ENCODE results near the gene TMEM222.
"Not testable (repeated sequence)": the region's sequence is repeated elsewhere in the genome, so short reads cannot be mapped to it uniquely, and the experiment has no call there.

The TMEM222 gene

DNA sequence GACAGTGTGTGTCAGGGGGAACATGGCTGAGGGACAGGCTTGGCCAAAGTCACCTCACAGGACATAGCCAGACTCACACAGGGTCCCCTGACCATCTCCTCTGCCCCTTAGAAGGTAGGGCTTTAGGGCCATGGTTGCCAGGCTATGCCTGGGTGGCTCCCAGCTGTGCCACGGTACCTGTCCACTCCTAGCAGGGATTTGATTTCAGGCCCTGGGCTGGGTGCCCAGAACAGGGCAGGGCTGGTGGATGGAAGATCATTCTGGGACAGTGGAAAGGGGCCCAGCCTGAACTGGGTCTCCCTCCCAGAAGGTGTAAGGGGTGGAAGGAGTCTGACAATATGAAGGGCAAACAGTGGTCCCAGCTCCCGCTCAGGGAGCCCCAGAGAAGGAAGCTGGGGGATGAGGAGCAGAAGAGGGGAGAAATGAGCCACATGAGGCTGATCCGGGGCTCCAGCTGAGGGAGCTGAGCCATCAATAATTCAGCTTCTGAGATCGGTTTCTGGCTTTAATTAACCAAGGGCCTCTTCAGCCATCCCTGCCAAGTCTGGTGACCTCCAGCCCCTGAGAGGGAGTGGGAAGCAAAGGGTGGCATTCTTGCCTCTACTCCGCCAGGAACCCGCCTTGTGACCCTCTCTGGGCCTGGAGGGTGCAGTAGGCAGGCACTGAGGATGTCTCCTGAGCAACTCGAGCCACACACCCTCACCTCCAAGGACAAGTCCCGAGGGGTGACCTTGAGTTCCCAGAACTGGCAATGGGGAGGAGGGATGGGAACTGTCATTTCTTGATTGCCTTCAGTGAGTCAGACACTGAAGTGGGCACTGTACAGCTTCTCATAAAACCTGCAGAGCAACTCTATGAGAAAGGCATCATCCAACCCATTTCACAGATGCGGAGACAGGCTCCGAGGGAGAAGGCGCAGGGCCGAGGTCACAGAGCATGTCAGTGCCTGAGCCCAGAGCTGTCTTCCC lies 59.1 kb downstream of the TMEM222 start:
- DNase-seq = no peak

DNA sequence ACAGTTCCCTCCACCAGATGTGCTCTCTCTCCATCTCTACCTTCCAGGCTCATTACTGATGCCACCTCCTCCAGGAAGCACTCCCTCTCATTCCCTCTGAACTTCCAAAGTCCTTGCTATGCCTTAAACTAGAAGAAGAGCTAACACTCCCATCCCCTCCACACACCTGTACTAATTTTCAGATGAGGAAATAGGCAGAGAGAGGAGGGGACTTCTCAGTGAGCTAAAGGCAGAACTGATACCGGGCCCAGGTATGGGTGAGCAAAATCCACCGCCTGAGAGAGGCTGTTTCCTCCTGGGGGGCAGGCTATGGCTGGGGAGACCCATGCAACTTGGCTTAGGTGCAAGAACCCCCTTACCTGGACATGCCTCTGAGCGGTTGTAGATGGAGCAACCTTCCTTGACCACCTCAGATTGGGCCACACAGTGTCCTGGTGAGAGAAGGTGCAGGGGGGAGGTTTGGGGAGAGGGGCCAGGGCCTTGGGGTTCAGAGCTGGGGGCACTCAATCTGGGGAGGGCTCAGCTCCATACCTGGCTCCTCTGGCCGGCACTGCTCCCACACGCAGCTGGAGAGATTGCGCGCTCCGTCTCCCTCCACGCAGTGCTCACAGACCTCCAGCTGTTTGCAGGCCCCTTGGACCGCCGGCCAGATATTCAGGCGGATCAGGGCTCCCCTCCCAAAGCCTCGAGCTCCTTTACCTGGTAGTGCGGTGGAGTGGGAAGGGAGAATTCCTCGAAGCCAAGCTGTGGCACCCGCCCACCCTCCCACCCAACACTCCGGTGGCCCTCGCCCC lies 60.2 kb downstream of the TMEM222 start:
- no peak for DNase-seq

DNA sequence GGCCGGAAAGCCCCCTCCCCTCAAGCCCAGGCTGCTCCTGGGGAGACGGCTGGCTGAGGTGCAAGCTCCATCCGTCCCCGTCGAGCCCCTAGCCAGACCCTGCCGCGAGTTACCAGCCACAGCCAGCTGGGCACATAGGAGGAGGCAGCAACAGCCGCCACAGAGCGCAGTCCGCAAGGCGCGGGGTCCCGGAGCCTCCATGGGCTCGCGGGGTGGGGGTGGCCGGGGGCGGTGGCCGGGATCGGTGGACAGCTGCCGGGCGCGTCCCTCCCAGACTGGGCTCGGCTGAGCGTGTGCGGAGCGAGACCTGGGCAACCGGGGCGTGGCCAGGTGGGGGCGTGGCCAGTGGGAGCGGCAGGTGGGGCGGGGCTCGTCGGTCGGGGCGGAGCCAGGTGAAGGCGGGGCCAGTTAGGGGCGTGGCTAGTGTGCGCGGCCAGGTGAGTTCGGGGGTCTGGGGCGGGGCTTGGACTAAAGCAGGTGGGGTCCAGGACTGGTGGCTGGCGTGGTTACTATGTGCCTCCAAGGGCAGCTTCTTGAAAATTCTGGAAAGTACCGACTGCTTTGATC lies 61.2 kb downstream of the TMEM222 start, which contains the start of gene CD164L2:
Gene CD164L2 (minus strand): TSS at position 295 of the 567 bp plus-strand sequence. CDS start 94 bp downstream, at position 201.
- DNase-seq = peak; percentile 33 to 45

DNA sequence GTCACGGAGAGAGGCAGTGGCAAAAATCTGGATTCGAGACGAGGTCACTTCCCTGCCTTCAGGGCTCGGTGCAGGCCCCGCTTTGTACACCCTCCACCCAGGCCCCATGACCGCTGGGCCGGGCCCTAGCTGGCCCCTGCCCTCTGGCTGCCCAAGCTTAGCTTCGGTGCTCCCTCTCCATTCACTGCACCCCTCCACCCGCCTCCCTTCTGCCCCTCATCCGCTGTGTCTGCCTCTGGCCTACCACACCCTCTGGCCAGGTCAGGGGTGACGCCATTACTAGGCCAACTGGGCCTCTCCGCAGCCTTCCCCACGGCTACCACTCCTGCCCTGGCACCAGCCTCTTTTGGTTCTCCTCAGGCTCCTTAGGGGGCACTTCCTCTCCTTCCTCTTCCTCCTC lies 61.7 kb downstream of the TMEM222 start:
- no peak for DNase-seq

DNA sequence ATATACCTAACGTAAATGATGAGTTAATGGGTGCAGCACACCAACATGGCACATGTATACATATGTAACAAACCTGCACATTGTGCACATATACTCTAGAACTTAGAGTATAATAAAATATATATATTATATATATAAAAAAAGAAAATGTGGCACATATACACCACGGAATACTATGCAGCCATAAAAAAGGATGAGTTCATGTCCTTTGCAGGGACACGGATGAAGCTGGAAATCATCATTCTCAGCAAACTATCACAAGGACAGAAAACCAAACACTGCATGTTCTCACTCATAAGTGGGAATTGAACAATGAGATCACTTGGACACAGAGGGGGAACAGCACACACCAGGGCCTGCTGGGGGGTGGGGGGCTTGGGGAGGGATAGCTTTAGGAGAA lies 62.8 kb downstream of the TMEM222 start:
- DNase-seq = not testable (repeated sequence)

Data from activated CD4-positive, alpha-beta T cell treated with anti-CD3 and anti-CD28 coated beads, Interleukin-2, amount 50 U/mL, for 4 hours (primary cell).